ENCODE results near the gene PLSCR1.

Gene PLSCR1

DNA sequence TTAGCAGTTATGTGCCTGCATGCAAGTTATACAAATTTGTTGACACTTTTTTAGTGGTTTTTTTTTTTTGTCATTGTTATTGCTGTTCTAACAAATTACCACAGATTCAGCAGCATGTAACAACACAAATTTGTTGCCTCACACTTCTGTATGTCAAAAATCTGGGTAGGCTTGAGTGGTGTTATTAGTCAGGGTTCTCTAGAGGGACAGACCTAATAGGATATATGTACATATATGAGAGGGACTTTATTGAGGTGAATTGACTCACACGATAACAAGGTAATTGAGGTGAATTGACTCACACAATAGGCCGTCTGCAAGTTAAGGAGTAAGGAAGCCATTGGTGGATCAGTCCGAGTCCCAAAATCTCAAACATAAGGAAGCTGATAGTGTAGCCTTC is 15.0 kb upstream of the PLSCR1 start (continued):
- TF ChIP-seq RARB (CRISPR knock-in tag; IDR thresholded peaks at IDR 0.05) = no peak

DNA sequence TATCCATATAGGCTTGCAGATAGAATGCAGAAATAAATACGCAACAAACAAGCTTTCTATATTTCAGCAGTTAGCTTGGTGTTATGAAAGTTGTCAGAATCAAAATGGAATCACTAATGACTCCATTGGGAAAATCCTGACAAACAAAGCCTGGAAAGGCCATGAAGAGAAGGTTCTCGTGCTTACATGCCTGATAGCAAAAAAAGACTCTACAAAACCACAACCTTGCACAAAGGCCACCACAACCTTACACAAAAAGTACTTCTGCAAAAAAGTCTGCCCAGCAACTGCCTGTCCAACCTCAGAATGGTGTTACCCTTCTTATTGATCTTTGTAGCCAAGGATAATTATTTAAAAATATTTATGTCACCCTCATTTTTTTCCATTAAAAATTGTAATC is 14.4 kb upstream of the PLSCR1 start:
- no peak for ATAC-seq
- TF ChIP-seq ZNF70 (CRISPR knock-in tag; IDR thresholded peaks at IDR 0.05) (no peak), ZC3H10 (CRISPR knock-in tag; IDR thresholded peaks at IDR 0.05) (no peak), ZFP30 (CRISPR knock-in tag; IDR thresholded peaks at IDR 0.05) (no peak), ZFP3 (CRISPR knock-in tag; IDR thresholded peaks at IDR 0.05) (no peak), ZNF565 (CRISPR knock-in tag; conservative IDR thresholded peaks at IDR 0.05; ENCODE audit: low read depth) (no peak), GLIS3 (CRISPR knock-in tag; IDR thresholded peaks at IDR 0.05) (no peak), ARNTL (CRISPR knock-in tag; IDR thresholded peaks at IDR 0.05; ENCODE audit: borderline replicate concordance, low read depth) (no peak), BACH2 (CRISPR knock-in tag; IDR thresholded peaks at IDR 0.05; ENCODE audit: borderline replicate concordance) (no peak), ZNF8 (CRISPR knock-in tag; IDR thresholded peaks at IDR 0.05) (no peak), PPARA (CRISPR knock-in tag; IDR thresholded peaks at IDR 0.05; ENCODE audit: borderline replicate concordance) (no peak), TOX (CRISPR knock-in tag; IDR thresholded peaks at IDR 0.05; ENCODE audit: borderline replicate concordance) (no peak), OSR1 (CRISPR knock-in tag; IDR thresholded peaks at IDR 0.05) (no peak), ESRRG (CRISPR knock-in tag; IDR thresholded peaks at IDR 0.05) (no peak), ISL1 (CRISPR knock-in tag; IDR thresholded peaks at IDR 0.05) (no peak), RARB (CRISPR knock-in tag; IDR thresholded peaks at IDR 0.05) (no peak)
- TF ChIP-seq, protein P1, sequence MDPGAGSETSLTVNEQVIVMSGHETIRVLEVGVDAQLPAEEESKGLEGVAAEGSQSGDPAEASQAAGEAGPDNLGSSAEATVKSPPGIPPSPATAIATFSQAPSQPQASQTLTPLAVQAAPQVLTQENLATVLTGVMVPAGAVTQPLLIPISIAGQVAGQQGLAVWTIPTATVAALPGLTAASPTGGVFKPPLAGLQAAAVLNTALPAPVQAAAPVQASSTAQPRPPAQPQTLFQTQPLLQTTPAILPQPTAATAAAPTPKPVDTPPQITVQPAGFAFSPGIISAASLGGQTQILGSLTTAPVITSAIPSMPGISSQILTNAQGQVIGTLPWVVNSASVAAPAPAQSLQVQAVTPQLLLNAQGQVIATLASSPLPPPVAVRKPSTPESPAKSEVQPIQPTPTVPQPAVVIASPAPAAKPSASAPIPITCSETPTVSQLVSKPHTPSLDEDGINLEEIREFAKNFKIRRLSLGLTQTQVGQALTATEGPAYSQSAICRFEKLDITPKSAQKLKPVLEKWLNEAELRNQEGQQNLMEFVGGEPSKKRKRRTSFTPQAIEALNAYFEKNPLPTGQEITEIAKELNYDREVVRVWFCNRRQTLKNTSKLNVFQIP (CRISPR knock-in tag; IDR thresholded peaks at IDR 0.05; ENCODE audit: borderline replicate concordance, low read depth) = no peak
- TF ChIP-seq, protein P2, sequence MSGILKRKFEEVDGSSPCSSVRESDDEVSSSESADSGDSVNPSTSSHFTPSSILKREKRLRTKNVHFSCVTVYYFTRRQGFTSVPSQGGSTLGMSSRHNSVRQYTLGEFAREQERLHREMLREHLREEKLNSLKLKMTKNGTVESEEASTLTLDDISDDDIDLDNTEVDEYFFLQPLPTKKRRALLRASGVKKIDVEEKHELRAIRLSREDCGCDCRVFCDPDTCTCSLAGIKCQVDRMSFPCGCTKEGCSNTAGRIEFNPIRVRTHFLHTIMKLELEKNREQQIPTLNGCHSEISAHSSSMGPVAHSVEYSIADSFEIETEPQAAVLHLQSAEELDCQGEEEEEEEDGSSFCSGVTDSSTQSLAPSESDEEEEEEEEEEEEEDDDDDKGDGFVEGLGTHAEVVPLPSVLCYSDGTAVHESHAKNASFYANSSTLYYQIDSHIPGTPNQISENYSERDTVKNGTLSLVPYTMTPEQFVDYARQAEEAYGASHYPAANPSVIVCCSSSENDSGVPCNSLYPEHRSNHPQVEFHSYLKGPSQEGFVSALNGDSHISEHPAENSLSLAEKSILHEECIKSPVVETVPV (CRISPR knock-in tag; IDR thresholded peaks at IDR 0.05) = no peak
- TF ChIP-seq, protein P3, sequence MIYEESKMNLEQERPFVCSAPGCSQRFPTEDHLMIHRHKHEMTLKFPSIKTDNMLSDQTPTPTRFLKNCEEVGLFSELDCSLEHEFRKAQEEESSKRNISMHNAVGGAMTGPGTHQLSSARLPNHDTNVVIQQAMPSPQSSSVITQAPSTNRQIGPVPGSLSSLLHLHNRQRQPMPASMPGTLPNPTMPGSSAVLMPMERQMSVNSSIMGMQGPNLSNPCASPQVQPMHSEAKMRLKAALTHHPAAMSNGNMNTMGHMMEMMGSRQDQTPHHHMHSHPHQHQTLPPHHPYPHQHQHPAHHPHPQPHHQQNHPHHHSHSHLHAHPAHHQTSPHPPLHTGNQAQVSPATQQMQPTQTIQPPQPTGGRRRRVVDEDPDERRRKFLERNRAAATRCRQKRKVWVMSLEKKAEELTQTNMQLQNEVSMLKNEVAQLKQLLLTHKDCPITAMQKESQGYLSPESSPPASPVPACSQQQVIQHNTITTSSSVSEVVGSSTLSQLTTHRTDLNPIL (CRISPR knock-in tag; IDR thresholded peaks at IDR 0.05; ENCODE audit: low read depth) = no peak
- TF ChIP-seq, protein P4, sequence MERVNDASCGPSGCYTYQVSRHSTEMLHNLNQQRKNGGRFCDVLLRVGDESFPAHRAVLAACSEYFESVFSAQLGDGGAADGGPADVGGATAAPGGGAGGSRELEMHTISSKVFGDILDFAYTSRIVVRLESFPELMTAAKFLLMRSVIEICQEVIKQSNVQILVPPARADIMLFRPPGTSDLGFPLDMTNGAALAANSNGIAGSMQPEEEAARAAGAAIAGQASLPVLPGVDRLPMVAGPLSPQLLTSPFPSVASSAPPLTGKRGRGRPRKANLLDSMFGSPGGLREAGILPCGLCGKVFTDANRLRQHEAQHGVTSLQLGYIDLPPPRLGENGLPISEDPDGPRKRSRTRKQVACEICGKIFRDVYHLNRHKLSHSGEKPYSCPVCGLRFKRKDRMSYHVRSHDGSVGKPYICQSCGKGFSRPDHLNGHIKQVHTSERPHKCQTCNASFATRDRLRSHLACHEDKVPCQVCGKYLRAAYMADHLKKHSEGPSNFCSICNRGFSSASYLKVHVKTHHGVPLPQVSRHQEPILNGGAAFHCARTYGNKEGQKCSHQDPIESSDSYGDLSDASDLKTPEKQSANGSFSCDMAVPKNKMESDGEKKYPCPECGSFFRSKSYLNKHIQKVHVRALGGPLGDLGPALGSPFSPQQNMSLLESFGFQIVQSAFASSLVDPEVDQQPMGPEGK (CRISPR knock-in tag; IDR thresholded peaks at IDR 0.05; ENCODE audit: borderline replicate concordance) = no peak
- TF ChIP-seq, protein P5, sequence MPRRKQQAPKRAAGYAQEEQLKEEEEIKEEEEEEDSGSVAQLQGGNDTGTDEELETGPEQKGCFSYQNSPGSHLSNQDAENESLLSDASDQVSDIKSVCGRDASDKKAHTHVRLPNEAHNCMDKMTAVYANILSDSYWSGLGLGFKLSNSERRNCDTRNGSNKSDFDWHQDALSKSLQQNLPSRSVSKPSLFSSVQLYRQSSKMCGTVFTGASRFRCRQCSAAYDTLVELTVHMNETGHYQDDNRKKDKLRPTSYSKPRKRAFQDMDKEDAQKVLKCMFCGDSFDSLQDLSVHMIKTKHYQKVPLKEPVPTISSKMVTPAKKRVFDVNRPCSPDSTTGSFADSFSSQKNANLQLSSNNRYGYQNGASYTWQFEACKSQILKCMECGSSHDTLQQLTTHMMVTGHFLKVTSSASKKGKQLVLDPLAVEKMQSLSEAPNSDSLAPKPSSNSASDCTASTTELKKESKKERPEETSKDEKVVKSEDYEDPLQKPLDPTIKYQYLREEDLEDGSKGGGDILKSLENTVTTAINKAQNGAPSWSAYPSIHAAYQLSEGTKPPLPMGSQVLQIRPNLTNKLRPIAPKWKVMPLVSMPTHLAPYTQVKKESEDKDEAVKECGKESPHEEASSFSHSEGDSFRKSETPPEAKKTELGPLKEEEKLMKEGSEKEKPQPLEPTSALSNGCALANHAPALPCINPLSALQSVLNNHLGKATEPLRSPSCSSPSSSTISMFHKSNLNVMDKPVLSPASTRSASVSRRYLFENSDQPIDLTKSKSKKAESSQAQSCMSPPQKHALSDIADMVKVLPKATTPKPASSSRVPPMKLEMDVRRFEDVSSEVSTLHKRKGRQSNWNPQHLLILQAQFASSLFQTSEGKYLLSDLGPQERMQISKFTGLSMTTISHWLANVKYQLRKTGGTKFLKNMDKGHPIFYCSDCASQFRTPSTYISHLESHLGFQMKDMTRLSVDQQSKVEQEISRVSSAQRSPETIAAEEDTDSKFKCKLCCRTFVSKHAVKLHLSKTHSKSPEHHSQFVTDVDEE (CRISPR knock-in tag; IDR thresholded peaks at IDR 0.05) = no peak

DNA sequence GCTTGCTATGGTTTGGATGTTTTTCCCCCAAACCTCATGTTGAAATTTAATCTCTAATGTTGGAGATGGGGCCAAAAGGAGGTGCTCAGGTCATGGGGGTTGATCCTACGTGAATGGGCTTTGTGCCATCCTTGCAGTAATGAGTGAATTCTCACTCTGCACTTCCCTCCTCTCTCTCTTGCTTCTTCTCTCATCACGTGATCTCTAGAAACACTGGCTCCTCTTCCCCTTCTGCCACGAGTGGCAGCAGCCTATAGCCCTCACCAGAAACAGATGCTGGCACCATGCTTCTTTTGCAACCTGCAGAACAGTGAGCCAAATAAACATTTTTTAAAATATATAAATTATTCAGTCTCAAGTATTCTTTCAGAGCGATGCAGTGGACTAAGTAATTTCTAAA is 13.3 kb upstream of the PLSCR1 start:
- no peak for ATAC-seq
- TF ChIP-seq, protein P1 (CRISPR knock-in tag; IDR thresholded peaks at IDR 0.05; ENCODE audit: borderline replicate concordance, low read depth) = no peak
